CD4-positive, alpha-beta T cell (primary cell): ENCODE data around the gene RNU1-1. TPM values are rescaled to one million over a fixed set of nuclear protein-coding genes. Genes with fewer than 3 reads are reported as not detected.
"Not testable (repeated sequence)": the region's sequence is repeated elsewhere in the genome, so short reads cannot be mapped to it uniquely, and the experiment has no call there.

Experiments
- ATAC-seq: fragments of 200-7000 bp; cut with Tn5 transposase; one replicate; pipeline ENCODE4 v1.10.0; 2022; ENCODE audit warnings: mild to moderate bottlenecking; ENCODE audit not compliant: poor library complexity
- CTCF ChIA-PET: fragments of 350-600 bp; sonication (Branson Sonifier 250); formaldehyde crosslinking; loops from one replicate; lab custom pipeline; 2021; ENCODE audit warnings: antibody characterized with exemption, inconsistent platforms; lab: Charles Lee
- POLR2A ChIA-PET: fragments of 350-600 bp; sonication (Branson Sonifier 250); formaldehyde crosslinking; loops from one replicate; lab custom pipeline; 2021; ENCODE audit warnings: antibody characterized with exemption, inconsistent platforms; lab: Charles Lee
- DNase-seq, 14 experiments: peaks; one replicate each; pipeline ENCODE4 v3.0.0-alpha.2; 2013 to 2020; ENCODE audit warnings: mixed read lengths in 2 of 14
- H3K27ac ChIP-seq, 2 donors: one replicate each; pipeline versions ENCODE4 v1.5.1 to v1.7.0; 2013; ENCODE audit warnings: low read length in 2 of 2, low read depth in 1 of 2, mild to moderate bottlenecking in 1 of 2
- H3K27me3 ChIP-seq, 2 experiments: 1 replicate in 1 of 2; 2 replicates in 1 of 2; pipeline versions ENCODE4 v1.6.1 to v1.7.0; 2013; ENCODE audit warnings: low read length in 2 of 2, control low read depth in 1 of 2, mild to moderate bottlenecking in 1 of 2, moderate library complexity in 1 of 2; ENCODE audit not compliant: insufficient read depth in 2 of 2, control insufficient read depth in 1 of 2
- H3K36me3 ChIP-seq: one replicate; pipeline ENCODE4 v1.6.1; 2013; ENCODE audit warnings: low read length, control low read depth; ENCODE audit not compliant: insufficient read depth
- H3K4me1 ChIP-seq: one replicate; pipeline ENCODE4 v1.6.1; 2013; ENCODE audit warnings: low read length, control low read depth; ENCODE audit not compliant: insufficient read depth
- H3K4me3 ChIP-seq: one replicate; pipeline ENCODE4 v1.5.1; 2013; ENCODE audit warnings: mild to moderate bottlenecking, low read length, moderate library complexity
- H3K9me3 ChIP-seq, 2 experiments: 1 replicate in 1 of 2; 2 replicates in 1 of 2; pipeline versions ENCODE4 v1.6.1 to v1.7.0; 2013; ENCODE audit warnings: low read length in 2 of 2, mild to moderate bottlenecking in 2 of 2, control low read depth in 1 of 2, moderate library complexity in 1 of 2; ENCODE audit not compliant: control insufficient read depth in 1 of 2, insufficient read depth in 1 of 2
- H3K27ac Mint-ChIP-seq: one replicate; pipeline ENCODE4 v1.8.0; 2020; ENCODE audit warnings: mixed read lengths
- H3K27me3 Mint-ChIP-seq: one replicate; pipeline ENCODE4 v1.8.0; 2021; ENCODE audit warnings: mixed read lengths
- H3K36me3 Mint-ChIP-seq: one replicate; pipeline ENCODE4 v1.8.0; 2021; ENCODE audit warnings: low read depth, mixed read lengths
- H3K4me1 Mint-ChIP-seq: one replicate; pipeline ENCODE4 v1.8.0; 2021; ENCODE audit warnings: low read depth, mixed read lengths
- H3K4me3 Mint-ChIP-seq: one replicate; pipeline ENCODE4 v1.8.0; 2020; ENCODE audit warnings: mild to moderate bottlenecking, mixed read lengths
- H3K9me3 Mint-ChIP-seq: one replicate; pipeline ENCODE4 v1.8.0; 2020; ENCODE audit warnings: mixed read lengths
- intact Hi-C, 2 experiments: fragments of 100-400 bp; cut with DNase I in 1 of 2; cut with micrococcal nuclease in 1 of 2; formaldehyde crosslinking; loops; one replicate each; pipeline versions ENCODE4 v1.15.1 to v1.9.0; 2023 to 2025; cut with DNase I, micrococcal nuclease
- total RNA-seq, 174 experiments: library from RNA in 2 of 174; stranded (reverse) in 2 of 174; gene quantifications; one replicate each; pipeline ENCODE4 v1.2.3 and lab custom pipeline; 2021 to 2026
- TF ChIP-seq, protein P1 (sequence below): fragments of 200-600 bp; IDR thresholded peaks from one replicate; pipeline ENCODE4 v1.8.0; 2022; ENCODE audit warnings: antibody characterized with exemption, mild to moderate bottlenecking

The RNU1-1 gene
- total RNA-seq, 2 experiments from 2014 or later: 4,982 to 5,937 TPM

- no peak overlapping the region for H3K27ac ChIP-seq
- Mint-ChIP-seq H3K4me1 (no peaks in the 10 kb centered on the region), H3K4me3 (no peak overlapping the region), H3K36me3 (peaks cover 55% of the 10 kb centered on the region), H3K27me3 (no peaks in the 10 kb centered on the region), H3K9me3 (no peaks in the 10 kb centered on the region), H3K27ac (no peak overlapping the region)
- no peaks in the 10 kb centered on the region for H3K27me3 ChIP-seq
- H3K9me3 ChIP-seq: no peaks in the 10 kb centered on the region
- H3K4me1 ChIP-seq: no peaks in the 10 kb centered on the region
- no peak for DNase-seq
- no peak for ATAC-seq
- no peak overlapping the region for H3K4me3 ChIP-seq
- POLR2A ChIA-PET: no interaction called here
- peaks cover 49% of the 10 kb centered on the region for H3K36me3 ChIP-seq
- TF ChIP-seq, protein P1, sequence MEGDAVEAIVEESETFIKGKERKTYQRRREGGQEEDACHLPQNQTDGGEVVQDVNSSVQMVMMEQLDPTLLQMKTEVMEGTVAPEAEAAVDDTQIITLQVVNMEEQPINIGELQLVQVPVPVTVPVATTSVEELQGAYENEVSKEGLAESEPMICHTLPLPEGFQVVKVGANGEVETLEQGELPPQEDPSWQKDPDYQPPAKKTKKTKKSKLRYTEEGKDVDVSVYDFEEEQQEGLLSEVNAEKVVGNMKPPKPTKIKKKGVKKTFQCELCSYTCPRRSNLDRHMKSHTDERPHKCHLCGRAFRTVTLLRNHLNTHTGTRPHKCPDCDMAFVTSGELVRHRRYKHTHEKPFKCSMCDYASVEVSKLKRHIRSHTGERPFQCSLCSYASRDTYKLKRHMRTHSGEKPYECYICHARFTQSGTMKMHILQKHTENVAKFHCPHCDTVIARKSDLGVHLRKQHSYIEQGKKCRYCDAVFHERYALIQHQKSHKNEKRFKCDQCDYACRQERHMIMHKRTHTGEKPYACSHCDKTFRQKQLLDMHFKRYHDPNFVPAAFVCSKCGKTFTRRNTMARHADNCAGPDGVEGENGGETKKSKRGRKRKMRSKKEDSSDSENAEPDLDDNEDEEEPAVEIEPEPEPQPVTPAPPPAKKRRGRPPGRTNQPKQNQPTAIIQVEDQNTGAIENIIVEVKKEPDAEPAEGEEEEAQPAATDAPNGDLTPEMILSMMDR: no peak
- intact Hi-C loops: no loop called here
- CTCF ChIA-PET: no interaction called here
Measured at GRCh38 chr1:16478091-16478490, 36.0 kb downstream of the RNU1-1 start.

DNA sequence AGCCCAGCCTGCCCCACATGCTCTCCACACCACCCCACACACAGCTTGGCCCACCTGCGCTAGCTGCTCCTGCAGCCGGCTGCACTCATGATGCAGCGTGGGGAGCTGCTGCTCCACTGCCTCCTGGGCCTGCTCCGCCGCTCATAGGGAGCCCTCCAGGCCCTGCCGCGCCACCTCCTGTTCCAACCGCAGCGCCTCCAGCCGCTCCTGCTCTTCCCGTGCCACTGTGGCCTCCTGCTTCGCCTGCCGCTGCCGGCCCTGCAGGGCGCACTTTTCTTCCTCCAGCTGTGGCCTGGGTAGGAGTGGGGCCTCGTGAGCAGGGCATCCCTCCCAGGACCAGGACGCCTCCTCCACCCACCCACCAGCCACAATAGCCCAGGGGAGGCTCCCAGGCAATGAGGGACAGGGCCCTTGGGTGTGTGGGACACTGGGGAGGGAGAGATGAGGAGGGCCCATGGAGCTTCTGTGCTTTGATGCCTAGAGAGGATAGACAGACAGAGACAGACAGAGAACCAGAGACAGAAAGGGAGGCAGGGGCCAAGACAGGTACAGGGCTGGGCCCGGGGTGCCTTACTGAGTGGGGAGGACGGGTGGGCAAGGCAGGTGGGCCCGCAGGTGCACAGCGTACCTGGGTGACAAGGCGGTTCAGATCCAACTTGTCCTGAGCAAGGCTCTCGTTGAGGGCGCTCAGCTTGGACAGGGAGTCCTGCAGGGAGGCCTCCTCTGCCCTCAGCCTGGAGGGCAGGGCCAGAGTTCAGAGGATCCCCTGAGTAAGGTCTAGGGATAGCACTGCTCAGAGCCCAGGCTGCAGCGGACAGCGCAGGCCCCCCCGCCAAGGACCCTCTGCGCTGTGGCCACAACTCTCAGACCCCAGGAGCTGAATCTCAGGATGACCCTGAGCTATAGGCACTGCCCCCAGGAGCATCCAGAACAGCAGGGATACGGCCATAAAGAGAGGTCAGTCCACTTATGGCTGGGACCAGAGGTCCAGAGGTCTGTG, 38.0 kb downstream of the RNU1-1 start:
- H3K27ac ChIP-seq, H3K4me1 ChIP-seq, H3K27ac Mint-ChIP-seq, ATAC-seq, H3K9me3 ChIP-seq, CTCF ChIA-PET, H3K4me3 Mint-ChIP-seq, POLR2A ChIA-PET, H3K27me3 ChIP-seq, intact Hi-C loops, H3K4me1 Mint-ChIP-seq, H3K27me3 Mint-ChIP-seq, DNase-seq, H3K4me3 ChIP-seq, H3K9me3 Mint-ChIP-seq: not testable (repeated sequence)
- peaks cover 42% of the 10 kb centered on the region for H3K36me3 ChIP-seq
- H3K36me3 Mint-ChIP-seq: peaks cover 62% of the 10 kb centered on the region

GRCh38 chr1:16474891-16475290, 39.2 kb downstream of the RNU1-1 start:
- H3K27ac ChIP-seq, H3K27me3 ChIP-seq, H3K4me1 Mint-ChIP-seq, H3K27me3 Mint-ChIP-seq, H3K9me3 Mint-ChIP-seq, H3K9me3 ChIP-seq, H3K4me3 ChIP-seq, CTCF ChIA-PET, DNase-seq, H3K4me1 ChIP-seq, H3K27ac Mint-ChIP-seq, intact Hi-C loops, H3K4me3 Mint-ChIP-seq, POLR2A ChIA-PET: not testable (repeated sequence)
- ATAC-seq: peak; percentile 41
- peaks cover 58% of the 10 kb centered on the region for H3K36me3 Mint-ChIP-seq
- H3K36me3 ChIP-seq: peaks cover 34% of the 10 kb centered on the region

DNA sequence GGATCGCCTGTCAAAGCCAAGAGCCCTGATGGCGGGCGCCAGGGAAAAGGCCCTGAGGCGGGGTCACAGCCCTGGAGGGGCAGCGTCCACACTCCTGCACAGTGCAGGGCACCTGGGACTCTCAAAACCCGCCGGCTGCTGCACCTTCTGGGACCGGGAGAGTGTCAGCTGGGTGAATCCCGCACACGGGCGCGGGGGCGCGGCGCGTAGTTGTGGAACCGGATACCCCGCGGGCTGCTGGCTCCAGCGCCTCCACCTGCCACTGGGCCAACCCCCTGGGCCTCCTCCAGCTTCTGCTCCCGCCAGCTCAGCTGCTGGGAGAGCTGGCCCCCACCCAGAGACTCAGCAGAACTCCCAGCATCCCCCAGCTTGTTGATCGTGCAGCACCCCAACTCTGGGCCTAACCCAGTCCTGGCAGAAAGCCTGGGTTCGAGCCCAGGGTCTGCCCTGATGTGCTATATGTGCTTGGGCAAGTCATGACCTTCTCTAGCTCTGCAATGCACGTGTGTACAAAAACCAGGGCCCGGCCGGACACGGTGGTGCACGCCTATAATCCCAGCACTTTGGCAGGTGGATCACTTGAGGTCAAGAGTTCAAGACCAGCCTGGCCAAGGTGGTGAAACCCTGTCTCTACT, 39.8 kb downstream of the RNU1-1 start:
- Mint-ChIP-seq H3K27me3 (no peaks in the 10 kb centered on the region), H3K36me3 (peaks cover 62% of the 10 kb centered on the region), H3K4me1 (peaks cover 9% of the 10 kb centered on the region), H3K9me3 (no peaks in the 10 kb centered on the region), H3K27ac (no peak overlapping the region), H3K4me3 (no peak overlapping the region)
- peaks cover 34% of the 10 kb centered on the region for H3K36me3 ChIP-seq
- ChIA-PET POLR2A (no interaction called here), CTCF (no interaction called here)
- DNase-seq (no peak), ATAC-seq (no peak)
- no peaks in the 10 kb centered on the region for H3K27me3 ChIP-seq
- no peak overlapping the region for H3K27ac ChIP-seq
- intact Hi-C loops: no loop called here
- H3K4me3 ChIP-seq: no peak overlapping the region
- H3K4me1 ChIP-seq: no peaks in the 10 kb centered on the region
- TF ChIP-seq, protein P1: no peak
- no peaks in the 10 kb centered on the region for H3K9me3 ChIP-seq
